Epidermal melanocyte (primary cell): ENCODE data around the gene BCAS3.

Experiments
- DNase-seq: peaks from one replicate; pipeline ENCODE4 v3.0.0; 2011; ENCODE audit warnings: low spot score; ENCODE audit not compliant: insufficient read length

Gene BCAS3

DNA sequence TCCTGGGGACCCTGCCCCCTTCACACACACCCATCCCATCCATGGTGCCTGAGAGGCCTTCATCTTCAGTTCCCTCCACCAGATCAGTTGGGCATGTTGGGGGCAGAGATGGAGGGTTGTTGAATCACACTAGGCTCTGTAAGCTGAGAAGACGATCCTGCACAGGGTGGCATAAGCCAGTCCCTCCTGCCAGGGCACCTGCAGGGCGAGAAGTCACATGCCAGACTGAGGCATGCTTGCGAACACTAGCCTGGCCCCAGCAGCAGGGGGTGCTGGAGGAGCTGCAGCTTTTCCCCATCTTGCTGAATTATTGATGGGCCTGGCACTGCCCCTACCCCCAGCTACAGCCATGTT is 715.9 kb downstream of the BCAS3 start:
- DNase-seq = no peak

DNA sequence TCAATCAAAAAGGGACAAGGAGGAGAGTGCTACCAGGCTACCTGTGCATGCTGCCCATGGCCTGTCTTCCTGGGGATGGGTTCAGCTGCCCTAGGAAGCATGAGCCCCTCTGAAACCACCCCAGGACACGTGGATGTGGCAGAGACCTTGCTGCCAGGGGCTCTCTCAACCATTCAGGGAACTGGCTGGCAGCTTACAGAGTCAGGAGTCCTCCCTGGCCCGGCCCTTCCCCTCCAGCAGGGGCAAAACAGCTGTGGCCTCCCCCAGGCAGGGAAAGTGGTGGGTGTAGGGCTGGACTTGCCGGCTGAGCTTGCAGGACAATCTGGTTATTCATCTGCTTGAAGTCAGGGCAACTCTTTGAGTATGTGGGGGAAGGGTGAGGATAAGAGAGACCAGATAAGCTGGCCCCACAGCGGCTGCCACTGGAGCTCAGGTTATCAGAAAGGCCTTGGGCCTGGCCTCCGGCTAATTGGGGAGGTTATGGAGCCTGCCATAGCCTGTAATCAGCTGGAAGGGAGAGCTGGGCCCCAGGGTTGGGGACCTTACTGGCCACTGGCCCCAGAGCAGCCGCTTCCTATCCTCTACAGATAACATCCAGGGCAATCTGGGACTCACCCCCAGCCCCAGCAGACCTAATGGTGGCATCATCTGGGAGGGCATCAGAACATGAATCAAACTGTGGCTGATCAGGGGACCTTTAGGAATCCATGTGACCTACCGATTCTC is 716.4 kb downstream of the BCAS3 start:
- peak; percentile 88 for DNase-seq

DNA sequence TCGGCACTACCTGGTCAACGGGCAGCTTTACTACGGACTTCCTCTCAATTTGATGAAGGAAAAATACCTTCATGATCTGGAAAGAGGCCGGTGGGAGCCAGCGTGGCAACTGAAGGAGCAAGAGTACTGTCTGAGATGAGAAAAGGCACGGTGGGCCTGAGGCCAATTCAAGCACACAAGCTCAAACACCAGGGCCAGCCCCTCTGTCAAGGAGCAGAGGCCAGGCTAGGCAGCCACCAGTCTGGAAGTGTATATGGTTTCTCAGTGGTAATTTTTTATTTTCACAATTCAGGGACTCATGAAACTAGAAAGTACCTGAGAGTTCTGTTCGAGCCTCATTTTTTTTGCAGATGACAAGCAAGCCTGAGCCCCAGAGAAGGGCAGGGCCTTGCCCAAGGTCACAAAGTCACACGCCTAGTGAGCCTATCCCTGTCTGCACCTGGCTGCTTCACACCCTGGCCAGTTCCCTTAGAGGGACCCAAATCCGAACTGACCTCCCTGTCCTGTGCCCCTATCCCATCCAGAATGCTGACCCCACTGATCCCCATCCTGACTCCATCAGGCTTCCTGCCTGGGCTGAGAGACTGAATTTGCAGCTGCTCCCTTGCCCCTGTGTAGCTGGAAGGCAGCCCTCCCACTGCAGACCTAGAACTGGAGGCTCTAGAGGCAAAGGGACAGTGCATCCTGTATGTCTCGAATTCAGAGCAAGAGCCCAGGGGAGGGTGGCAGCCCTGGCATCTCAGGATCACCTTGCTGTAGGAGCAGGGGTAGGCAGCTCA is 717.2 kb downstream of the BCAS3 start:
- DNase-seq = no peak

DNA sequence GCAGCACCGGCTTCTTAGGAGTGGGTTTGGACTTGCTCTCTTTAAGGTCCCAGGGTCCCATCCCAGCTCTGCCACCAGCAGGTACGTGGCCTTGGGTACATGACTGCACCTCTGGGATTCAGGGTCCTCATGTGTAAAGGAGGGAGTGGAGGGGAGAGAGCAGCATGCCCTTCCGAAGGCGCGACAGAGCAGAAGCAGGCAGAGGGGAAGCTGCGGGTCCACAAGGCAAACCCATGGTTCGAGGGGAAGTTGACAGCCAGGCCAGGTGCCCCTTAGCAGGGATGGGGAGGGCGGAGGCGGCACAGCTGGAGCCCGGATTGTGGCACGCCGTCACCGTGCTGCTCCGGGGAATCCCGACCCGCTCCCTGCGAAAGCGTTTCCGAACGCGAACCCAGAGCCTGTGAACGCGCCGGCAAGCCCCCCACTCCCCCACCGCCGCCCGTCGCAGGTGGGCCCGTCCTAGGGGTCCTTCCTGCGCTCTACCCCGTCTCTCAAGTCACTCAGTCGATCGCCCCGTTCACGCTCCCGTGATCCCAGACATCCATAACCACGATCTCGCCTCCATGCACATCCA is 717.8 kb downstream of the BCAS3 start:
- no peak for DNase-seq

DNA sequence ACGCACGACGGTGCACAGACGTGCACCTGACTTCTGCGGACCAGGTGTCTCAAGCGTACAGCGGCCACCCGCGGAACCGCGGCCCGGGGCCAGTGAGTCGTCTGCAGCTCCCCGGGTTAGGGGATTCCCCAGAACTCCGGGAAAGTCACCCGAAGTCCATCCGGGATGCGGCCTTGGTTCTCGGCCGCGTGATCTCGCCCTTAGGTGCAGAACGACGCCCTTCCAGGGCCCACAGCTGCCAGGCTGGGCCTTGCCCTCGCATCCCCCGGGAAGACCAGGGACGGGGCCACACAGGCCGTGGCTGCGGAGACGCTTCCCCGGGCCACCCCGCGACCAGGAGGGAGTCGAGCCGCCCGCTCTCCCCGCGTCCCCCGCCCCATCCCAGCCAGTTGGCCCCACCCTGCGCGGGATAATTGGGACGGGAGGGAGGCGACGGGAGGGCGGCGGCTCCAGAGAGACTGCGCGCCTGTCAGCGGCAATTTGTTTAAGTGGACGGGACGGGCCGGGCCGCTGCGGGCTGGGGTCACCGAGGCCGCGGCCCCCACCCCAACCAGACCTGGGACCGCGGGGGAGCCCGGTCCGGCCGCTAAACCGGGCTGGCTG is 718.4 kb downstream of the BCAS3 start:
- DNase-seq = no peak

DNA sequence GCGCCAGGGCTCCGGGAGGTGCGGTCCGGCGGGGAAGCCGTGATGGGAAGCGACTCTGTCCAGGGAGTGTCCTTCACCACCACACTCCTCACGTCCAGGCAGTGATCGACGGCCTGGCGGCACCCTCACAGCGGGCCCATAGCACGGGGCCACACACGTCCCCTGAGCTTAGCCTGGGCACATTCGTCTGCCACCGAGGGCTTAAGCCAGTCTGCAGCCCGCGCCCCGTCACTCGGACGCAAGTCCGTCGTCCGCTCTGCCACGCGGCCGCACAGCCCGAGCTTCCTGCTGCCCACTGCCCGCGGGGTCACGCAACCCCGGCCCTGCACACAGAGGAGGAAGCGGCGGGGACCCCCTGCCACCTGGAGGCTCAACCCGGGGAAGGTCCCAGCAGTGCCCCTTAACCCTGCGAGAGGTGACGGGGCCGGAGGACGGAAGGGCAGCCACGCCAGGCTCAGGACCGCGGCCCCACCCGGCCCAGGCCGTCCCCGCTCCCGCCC is 719.0 kb downstream of the BCAS3 start:
- DNase-seq = no peak

DNA sequence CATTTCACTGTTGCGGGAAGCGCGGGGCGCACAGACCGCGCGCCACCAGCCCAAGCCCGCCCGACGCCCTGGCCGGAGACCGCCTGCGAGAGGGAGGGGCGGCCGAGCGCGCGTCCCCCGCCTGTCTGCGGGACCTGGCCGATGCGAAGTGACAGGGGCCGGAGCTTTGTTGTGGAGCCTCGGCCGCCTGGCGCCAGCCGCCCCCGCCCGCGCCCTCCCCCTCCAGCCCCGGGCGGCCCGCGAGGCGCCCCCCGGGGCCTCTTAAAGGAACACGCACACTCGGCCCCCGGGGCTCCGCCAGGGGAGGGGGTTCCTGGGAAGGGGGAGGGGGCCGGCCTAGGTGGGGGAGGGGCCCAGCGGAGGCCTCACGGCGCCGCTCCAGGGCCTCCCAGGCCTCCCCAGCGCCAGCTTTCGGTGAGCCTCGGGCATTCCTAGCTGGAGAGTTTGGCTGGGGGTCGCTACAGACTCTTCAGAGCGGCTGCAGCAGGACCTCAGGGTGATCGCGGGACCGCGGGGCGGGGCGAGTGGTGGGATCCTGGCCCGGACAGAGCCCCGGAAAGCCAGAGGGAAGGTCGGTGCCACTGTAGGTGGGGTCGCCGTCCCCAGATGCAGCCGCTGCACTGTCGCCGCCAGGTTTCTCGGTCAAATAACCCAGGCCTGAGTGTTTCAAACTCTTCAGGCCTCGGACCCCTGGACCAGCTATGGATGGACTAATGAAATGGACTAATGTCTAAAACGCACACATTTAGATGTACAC is 719.6 kb downstream of the BCAS3 start:
- DNase-seq = no peak

DNA sequence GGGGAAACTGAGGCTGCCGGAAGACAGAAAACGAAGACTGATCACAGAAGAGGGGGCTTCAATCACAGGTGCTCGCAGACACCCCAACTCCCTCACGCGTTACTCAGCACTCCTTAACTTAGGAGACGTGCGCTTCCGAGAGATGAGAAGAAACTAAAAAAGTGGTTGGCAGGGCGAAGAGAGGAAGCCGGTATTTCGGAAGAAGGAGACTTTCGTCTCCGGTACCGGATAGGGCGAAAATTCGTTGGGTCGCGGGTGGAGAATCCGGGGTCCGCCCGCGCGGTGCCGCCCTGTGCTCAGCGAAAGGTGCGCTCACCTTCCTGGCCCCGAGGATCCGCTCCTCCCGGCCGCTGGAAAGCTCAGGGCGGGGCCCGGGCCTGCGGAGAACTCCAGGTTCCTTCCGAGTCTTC is 721.1 kb downstream of the BCAS3 start:
- DNase-seq = no peak

DNA sequence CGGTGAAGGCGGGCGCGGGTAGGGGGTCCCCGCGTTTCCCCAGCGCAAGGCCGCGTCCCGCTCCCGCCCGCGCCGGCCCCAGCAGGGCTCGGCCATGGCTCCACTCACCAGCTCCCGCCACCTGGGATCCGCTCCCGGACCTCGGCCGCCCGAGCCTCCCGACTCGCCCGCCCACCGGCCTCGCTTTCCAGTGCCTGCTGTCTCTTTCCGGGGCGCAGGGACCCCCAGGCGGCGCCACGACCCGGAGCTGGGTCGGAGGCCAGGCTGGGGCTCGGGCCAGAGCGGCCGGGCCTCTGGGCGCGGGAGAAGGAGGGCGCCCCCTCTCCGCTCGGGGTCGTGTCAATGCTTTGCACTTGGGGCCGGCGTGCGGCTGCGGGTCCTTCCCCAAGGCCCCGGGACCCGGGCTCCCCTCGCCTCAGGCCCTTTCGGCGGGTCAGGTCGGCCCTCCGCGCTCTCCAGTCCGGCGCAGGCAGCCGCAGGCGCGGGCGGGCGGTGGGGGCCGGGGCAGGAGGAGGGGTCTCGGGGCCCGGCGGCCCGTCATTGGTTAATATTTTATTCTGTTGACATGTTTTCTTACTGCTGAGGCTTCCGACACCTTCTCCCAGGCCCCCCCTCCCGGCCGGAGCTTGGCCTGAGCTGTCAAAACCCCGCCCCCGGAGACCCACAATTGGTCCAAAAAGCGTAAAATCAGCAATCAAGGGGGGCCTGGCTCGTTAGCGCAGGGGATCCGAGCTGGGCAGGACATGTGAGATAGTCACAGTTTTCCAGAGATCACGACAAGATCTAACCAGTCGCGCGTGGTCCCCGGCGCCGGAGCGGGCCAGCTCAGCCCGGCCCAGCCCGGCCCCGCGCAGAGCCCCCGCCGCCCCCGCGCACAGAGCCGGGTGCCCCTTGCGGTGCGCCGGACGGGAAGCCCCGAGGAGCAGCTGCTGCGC is 721.7 kb downstream of the BCAS3 start, which contains the start of gene TBX2:
Gene TBX2, plus strand, starts transcription at position 713 of the 935 bp plus-strand sequence. CDS start 334 bp downstream, outside the sequence.
- peak; percentile 100 for DNase-seq

DNA sequence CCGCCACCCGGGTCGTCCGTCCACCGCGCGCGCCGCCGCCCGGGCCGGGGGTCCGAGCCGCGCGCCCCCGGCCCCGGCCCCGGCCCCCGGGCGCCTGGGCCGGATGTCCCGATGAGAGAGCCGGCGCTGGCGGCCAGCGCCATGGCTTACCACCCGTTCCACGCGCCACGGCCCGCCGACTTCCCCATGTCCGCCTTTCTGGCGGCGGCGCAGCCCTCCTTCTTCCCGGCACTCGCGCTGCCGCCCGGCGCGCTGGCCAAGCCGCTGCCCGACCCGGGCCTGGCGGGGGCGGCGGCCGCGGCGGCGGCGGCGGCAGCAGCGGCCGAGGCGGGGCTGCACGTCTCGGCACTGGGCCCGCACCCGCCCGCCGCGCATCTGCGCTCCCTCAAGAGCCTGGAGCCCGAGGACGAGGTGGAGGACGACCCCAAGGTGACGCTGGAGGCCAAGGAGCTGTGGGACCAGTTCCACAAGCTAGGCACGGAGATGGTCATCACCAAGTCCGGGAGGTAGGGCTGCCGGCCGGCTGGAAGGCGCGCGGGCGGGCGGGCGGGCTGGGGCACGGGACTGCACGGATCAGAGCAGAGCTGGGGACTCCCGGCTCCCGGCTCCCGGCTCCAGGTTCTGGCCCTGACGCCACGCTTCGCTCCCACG is 722.5 kb downstream of the BCAS3 start:
- no peak for DNase-seq

DNA sequence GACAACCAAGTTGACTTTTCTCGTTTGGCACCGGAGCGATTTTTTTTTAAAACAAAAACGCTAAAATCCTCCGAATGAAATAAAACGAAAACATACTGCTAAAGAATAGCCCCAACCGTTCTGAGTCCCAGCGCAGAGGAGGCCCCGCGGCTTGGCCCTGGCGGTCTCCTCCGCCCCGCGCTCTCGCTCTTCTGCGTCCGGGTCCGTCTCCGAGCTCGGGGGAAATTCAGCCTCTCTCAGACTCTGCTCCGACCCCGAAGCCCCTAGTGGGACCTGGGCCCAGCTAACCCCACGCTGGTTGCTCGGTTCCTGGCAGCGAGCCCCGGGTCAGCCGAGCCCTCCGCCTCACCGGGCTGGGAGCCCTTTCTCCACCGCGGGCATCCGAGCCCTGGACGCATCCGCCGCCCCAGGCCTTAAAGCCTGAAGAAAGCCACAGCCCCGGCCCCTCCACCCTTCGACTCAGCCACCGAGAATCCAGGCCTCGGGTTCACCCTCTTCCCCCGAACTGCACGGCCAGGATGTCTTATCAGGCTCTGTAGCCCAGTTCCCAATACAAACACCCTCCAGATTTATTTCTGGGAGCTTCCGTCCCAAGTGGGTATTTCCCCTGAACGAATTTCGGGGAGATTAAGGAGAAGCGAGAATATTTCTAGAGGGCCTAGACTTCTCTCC is 723.2 kb downstream of the BCAS3 start:
- no peak for DNase-seq

DNA sequence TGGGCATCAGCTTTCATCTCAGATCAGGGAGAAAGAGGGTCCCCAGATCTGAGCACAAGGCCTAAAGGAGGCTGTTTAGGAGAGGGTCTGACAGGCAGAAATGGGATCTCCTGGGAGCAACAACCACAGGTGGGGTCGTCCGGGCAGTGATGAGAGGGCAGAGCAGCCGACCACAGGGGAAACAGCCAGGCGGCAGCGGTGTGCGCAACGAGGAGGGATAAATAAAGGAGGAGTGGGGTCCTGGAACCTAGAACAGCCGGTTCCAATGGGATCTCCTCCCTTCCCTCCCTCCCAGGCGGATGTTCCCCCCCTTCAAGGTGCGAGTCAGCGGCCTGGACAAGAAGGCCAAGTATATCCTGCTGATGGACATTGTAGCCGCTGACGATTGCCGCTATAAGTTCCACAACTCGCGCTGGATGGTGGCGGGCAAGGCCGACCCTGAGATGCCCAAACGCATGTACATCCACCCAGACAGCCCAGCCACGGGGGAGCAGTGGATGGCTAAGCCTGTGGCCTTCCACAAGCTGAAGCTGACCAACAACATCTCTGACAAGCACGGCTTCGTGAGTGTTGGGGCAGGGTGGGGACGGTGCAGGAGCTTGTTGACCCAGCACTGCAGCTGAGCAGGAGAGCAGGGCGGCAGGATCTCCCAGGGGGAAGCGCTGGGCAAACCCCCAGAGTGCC is 723.9 kb downstream of the BCAS3 start:
- no peak for DNase-seq

DNA sequence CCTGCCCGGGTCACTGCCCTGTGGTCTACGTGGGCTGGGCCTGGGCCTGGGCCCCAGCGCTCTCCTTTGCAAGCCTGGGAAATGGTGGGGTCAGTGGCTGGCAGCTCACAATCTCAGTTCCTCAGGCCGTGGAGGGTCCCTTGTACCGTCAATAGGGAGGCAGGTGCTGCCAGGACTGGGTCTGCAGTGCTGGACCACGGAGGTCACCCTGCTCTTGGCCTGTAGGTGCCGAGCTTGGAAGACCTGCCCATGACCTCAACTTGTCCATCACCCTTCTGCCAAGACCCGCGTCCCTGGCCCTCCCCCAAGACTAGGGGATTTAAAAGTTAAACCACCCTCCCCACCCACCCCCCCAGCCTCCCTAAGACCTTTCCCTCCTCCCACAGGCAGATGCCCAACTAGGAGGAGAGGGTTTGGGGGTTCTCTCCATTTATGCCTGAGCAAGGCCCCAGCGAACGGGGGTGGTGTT is 724.5 kb downstream of the BCAS3 start:
- no peak for DNase-seq

DNA sequence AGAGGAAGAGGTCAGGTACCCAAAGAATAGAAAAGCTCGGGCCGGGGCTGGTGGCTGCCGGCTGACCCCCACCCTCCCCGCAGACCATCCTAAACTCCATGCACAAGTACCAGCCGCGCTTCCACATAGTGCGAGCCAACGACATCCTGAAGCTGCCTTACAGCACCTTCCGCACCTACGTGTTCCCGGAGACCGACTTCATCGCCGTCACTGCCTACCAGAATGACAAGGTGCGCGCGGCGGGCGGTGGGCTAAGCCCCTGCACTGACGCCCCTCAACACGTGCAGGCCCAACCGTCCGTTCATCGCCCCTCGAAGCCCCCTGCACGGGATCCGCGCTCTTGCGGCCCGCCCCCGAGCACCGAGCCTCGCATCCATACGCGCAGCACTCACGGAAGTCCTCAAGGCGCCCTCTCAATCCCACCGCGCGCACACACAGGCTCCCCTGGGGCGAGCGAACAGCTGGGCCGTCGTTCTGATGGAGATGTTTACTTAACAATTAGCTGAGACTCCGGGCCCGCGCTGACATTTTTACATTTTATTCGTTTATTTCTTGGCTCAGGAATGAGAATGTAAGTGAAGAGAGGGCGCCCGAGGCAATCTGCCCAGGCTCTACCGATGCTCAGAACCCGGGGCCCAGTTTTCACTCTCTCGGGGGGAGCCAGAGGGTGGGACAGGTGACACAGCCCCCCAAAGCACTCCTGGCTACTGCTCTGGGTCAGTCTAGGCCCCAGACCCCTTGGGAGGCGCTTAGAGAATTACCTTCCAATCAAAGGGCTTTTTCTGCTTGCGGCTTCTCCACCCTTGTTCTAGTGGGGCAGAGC is 725.5 kb downstream of the BCAS3 start:
- DNase-seq = no peak

DNA sequence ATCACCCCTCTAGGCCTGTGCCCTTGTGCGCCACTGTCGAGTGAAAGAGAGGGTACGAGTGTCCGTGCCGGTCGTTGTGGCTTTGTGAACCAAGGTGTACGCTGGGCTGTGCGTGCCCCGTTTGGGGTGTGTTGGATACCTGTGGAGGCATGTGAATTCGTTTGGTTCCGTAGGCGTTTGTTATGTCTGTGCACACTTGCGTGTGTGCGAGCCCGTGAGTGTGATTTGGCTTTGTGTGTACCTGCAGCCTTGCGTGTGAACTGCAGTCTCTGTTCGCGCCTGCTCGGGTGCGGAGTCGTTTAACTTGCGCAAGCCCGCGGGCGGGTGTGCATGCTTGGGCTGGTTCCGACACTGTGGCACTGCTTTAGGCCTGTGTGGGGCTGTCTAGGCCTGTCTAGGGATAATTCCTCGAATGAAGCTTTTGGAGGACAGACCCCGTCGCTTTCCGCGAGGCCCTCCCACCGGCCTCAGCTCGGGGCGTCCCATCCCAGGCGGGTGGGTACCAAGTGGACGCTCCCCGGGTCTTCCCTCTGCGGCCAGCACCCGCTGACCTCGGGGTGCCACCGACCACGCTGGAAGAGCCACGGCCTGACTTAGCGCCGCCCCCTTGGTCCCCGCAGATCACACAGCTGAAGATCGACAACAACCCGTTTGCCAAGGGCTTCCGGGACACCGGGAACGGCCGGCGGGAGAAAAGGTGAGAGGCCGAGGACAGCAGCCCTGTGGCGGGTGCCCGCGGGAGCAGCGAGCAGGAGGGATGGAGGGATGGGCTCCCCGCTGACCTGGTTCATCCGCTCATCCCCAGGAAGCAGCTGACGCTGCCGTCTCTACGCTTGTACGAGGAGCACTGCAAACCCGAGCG is 726.4 kb downstream of the BCAS3 start:
- no peak for DNase-seq

DNA sequence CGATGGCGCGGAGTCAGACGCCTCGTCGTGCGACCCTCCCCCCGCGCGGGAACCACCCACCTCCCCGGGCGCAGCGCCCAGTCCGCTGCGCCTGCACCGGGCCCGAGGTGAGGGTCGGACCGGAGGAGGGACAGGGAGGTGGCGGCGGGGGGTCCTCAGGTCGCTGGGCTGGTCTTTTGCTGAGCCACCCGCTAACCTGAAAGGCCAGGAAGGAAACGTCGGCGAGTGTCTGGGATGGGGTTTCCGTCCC is 726.9 kb downstream of the BCAS3 start:
- no peak for DNase-seq
